Raji (cell line): Measurements from ENCODE around the gene HDGFL3.

Experiments used
- POLR2A ChIP-seq: IDR thresholded peaks from 2 replicates; pipeline ENCODE4 v1.6.1; 2011; ENCODE audit warnings: low read depth, low read length, control low read depth; ENCODE audit not compliant: insufficient read depth

The HDGFL3 gene

GRCh38 chr15:83207660-83208366 lies at the start of gene HDGFL3:
TSS of gene HDGFL3 (minus strand) at chr15:83207823. CDS start at chr15:83207414, 409 bp downstream.
- no peak for TF ChIP-seq POLR2A

GRCh38 chr15:83250781-83251180 lies 43.2 kb upstream of the HDGFL3 start:
- TF ChIP-seq POLR2A: no peak

GRCh38 chr15:83249030-83249343 lies 41.4 kb upstream of the HDGFL3 start:
- TF ChIP-seq POLR2A: no peak

DNA sequence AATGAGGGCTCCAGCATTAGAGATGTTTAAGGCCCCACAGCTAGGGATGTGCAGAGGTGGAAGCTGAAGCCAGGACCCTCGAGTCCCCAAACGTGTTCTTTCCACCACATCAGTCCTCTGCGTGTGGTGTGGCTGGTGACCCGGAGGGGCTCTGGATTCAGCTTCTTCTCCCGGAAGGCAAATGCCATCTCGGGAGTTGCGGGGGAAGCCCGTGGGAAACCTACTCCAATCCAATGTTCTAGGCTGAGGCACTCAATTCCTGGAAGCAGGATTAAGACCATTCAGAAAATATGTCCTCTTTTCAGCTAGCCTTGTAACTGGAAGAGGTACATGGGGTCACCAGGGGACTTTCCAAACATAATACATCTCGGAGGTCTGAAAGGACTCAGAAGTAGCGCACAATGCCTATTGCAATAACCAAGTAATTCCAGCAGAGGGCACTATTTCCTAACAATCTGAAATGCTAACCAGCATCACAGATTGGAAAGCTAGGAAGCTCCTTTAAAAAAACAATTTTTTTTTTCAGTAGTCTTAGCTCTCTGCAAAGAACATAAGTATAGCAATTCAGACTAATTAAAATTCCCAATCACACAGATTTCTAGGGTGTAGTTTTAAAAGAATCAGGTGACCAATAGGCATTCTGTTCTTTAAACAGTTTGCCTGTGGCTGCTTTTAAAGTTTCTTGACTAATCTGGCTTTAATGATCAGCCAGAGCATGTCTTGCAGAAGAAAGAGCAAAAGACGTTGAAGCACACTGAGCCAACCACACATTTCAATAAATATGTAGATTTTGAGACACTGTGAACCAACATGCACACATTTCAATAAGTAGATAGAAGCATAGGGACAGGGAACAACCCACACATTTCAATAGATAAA lies 40.8 kb upstream of the HDGFL3 start:
- no peak for TF ChIP-seq POLR2A

GRCh38 chr15:83243634-83244033 lies 36.0 kb upstream of the HDGFL3 start:
- TF ChIP-seq POLR2A: no peak

GRCh38 chr15:83230242-83230641 lies 22.6 kb upstream of the HDGFL3 start:
- no peak for TF ChIP-seq POLR2A

DNA sequence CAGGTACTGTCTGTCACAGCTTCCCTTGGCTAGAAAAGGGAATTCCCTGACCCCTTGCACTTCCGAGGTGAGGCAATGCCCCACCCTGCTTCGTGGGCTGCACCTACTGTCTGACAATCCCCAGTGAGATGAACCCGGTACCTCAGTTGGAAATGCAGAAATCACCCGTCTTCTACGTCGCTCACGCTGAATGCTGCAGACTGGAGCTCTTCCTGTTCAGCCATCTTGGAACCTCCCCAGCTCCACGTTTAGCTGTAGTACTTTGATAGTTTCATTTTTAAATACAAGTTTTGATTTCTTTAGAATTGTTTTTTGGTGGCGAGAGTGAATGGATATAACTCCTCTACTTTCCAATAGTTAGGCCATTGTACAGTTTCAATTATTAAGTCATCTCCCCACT lies 17.8 kb upstream of the HDGFL3 start:
- TF ChIP-seq POLR2A: no peak

DNA sequence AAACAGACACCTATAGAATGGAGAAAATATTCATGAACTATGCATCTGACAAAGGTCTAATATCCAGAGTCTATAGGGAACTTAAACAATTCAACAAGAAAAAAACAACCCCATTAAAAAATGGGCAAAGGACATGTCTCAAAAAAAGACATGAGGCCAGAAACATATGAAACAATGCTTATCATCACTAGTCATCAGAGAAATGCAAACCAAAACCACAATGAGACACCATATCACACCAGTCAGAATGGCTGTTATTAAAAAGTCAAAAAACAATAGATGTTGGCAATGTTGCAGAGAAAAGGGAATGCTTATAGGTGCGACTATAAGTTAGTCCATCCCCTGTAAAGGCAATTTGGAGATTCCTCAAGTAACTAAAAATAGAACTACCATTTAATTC lies 11.4 kb upstream of the HDGFL3 start:
- no peak for TF ChIP-seq POLR2A

DNA sequence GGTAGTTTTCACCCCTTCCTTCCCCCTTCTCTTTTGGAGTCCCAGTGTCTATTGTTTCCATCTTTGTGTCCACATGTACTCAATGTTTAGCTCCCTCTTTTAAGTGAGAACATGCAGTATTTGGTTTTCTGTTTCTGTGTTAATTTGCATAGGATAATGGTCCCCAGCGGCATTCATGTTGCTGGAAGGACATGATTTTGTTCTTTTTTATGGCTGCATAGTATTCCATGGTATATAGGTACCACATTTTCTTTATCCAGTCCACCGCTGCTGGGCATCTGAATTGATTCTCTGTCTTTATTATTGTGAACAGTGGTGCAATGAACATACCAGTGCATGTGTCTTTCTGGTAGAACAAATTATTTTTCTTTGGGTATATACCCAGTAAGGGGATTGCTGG lies 7.7 kb upstream of the HDGFL3 start:
- TF ChIP-seq POLR2A: no peak

- TF ChIP-seq POLR2A: no peak
Observed at GRCh38 chr15:83210619-83211018, 3.0 kb upstream of the HDGFL3 start.

GRCh38 chr15:83209333-83209732 lies 1.7 kb upstream of the HDGFL3 start:
- no peak for TF ChIP-seq POLR2A

- no peak for TF ChIP-seq POLR2A
Observed at GRCh38 chr15:83208367-83208661, 691 bp upstream of the HDGFL3 start.

DNA sequence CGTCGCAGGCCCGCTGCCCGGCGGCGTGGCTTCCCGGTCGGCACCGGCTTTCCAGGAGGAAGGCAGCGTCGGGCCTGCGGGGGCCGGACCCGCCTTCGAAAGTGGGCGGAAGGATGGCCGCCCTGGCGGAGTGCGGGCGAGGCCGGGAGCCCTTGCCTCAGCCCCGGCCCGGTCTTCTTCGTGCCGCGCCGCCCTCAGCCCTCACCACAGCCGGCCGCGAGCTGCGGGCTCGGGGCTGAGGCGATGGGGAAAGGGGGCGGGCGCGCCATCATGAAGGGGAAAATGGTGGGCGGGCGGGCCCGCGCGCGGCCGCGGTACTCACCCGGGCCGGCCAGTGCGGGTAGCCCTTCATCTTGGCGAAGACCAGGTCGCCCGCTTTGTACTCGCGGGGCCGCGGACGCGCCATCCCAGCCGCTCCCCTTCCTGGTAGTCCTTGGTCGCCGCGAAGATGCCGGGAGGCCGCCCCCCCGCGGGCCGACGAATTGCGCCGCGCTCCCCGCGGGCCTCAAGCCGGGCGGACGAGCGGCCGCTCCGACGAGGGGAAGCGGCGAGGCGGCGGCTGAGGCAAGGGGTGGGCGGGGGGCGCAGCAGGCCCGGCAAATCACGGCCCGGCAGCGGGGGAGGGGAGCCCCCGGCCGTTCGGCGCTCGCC lies 489 bp downstream of the HDGFL3 start:
- TF ChIP-seq POLR2A: no peak

- no peak for TF ChIP-seq POLR2A
Observed at GRCh38 chr15:83206526-83207008, 1.1 kb downstream of the HDGFL3 start.

- no peak for TF ChIP-seq POLR2A
Observed at GRCh38 chr15:83205725-83206324, 1.8 kb downstream of the HDGFL3 start.
